Fibroblast of mammary gland (primary cell): ENCODE data around the gene STK39.
A peak's percentile ranks its signal among the peaks of the same experiment; 100 is the strongest.

Experiments
- DNase-seq: peaks from one replicate; pipeline ENCODE4 v3.0.0-alpha.2; 2010; ENCODE audit warnings: low read depth
- H3K4me3 ChIP-seq: 2 replicates; pipeline ENCODE4 v1.5.1; 2011; ENCODE audit warnings: low read depth, mild to moderate bottlenecking, low read length, moderate library complexity; ENCODE audit not compliant: control insufficient read depth
- TF ChIP-seq, protein P1 (sequence below): conservative IDR thresholded peaks from 2 replicates; pipeline ENCODE4 v1.5.1; 2011; ENCODE audit warnings: low read depth, low read length, inconsistent platforms; ENCODE audit not compliant: control insufficient read depth, insufficient read depth

The STK39 gene

GRCh38 chr2:168140892-168141291 lies 106.5 kb downstream of the STK39 start:
- no peak for DNase-seq
- TF ChIP-seq, protein P1, sequence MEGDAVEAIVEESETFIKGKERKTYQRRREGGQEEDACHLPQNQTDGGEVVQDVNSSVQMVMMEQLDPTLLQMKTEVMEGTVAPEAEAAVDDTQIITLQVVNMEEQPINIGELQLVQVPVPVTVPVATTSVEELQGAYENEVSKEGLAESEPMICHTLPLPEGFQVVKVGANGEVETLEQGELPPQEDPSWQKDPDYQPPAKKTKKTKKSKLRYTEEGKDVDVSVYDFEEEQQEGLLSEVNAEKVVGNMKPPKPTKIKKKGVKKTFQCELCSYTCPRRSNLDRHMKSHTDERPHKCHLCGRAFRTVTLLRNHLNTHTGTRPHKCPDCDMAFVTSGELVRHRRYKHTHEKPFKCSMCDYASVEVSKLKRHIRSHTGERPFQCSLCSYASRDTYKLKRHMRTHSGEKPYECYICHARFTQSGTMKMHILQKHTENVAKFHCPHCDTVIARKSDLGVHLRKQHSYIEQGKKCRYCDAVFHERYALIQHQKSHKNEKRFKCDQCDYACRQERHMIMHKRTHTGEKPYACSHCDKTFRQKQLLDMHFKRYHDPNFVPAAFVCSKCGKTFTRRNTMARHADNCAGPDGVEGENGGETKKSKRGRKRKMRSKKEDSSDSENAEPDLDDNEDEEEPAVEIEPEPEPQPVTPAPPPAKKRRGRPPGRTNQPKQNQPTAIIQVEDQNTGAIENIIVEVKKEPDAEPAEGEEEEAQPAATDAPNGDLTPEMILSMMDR = no peak
- no peak overlapping the region for H3K4me3 ChIP-seq

DNA sequence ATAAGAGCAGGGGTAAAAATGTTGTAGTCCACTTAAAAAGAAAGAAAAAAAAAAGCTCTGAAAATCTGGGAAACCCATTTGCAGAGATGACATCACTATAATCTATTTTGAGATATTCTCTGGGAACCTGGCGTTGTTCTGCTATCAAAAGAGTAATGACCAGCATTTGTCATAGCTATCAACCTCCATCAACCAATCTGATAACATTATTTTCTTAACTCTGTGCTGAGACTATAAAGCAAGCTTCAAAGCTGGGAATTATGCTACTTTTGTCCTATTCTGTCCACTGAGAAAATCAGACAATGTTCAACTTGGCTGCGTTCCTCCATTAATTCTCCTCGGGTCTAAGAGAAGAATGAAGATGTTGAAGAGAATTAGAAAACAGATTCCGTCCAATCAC lies 107.5 kb downstream of the STK39 start:
- no peak overlapping the region for H3K4me3 ChIP-seq
- DNase-seq = no peak
- TF ChIP-seq, protein P1 = no peak

DNA sequence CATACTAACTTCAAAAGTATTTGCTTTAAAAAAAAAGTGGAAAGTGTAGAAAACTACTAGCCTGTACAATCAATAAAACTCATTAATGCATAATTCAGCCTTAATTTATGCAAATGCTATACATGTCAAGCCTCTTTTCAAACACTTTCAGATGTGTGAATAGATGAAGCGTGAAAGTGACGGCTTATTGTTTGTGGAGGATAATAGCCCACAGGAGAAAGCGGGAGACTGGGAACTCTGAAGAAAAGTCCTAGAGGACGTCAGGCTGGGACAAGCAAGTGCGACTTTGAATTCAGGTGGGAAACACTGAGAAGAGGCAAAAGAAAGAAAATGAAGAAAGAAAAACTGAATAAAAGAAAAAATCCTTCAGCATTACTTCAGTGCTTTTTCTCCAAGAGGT lies 108.5 kb downstream of the STK39 start:
- TF ChIP-seq, protein P1 = no peak
- DNase-seq = no peak
- no peak overlapping the region for H3K4me3 ChIP-seq

DNA sequence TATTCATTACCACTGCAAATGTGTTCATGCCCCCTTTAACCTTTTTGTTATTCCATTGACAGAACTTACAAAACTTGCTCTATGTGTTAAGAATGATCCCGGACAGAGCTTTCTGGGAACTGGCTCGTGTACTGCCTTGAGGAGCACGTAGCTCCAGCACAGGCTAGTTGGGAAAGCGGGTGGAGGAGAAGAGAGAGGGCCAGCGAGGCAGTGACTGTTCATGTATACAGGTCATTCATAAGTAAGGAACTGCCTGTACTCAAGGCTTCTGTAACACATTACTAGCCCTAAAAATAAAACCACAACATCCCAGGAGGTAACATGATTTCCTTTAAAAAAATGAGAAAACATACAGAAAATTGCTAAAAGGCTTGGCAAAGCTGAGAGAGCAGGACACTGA lies 109.0 kb downstream of the STK39 start:
- no peak overlapping the region for H3K4me3 ChIP-seq
- DNase-seq = peak; percentile 62
- TF ChIP-seq, protein P1 = no peak

DNA sequence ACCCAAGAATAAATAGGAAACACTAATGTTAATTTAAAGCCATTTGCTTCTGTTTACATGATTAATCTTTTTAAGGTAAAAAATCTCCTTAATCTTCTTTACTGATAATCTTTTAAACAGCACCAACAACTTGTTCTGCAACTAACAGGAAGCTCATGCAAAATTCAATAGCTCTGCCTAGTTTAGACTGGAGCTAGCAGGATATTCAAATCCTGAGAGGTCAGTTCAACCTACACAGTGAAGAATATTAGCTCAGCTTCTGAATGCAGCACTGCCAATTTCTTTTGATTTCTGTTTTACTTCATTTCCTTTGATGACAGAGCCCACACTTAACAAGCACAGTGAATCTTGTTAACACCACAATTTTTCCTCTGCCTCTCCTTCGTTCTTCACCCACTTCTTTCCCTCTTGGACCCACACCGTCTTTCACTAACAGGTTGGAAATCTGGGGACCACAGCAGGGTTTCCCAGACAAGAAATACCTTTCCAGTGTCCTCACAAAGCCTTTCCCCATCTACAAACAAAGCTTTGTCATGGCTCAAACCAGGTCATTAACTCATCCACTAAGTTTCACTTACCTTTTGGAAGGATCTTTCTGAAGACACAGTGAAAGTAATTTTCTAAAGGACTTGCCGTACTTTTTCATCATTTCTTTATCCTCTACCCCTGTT lies 109.8 kb downstream of the STK39 start:
- no peak for DNase-seq
- TF ChIP-seq, protein P1 = no peak
- H3K4me3 ChIP-seq = no peak overlapping the region

- TF ChIP-seq, protein P1 = peak; percentile 58
- peak; percentile 66 for DNase-seq
- no peak overlapping the region for H3K4me3 ChIP-seq
These were observed 110.9 kb downstream of the STK39 start for GRCh38 chr2:168136392-168136977.
